HG03039 (cell line): ENCODE measurements around the gene OOEP.

ENCODE experiments used
- ATAC-seq: cut with Tn5 transposase; IDR thresholded peaks from one replicate; pipeline ENCODE4 v1.9.1; 2021; ENCODE audit warnings: mild to moderate bottlenecking, moderate library complexity; ENCODE audit not compliant: unreplicated experiment

The OOEP gene

GRCh38 chr6:73367761-73368355, 1.8 kb downstream of the OOEP start:
- ATAC-seq = no peak

- no peak for ATAC-seq
These were observed 5.1 kb downstream of the OOEP start for GRCh38 chr6:73364549-73364948.

GRCh38 chr6:73364121-73364520, 5.6 kb downstream of the OOEP start:
- ATAC-seq = no peak

- no peak for ATAC-seq
These were observed 6.2 kb downstream of the OOEP start for GRCh38 chr6:73363537-73363875.

- no peak for ATAC-seq
These were observed 6.7 kb downstream of the OOEP start for GRCh38 chr6:73362869-73363536.

- ATAC-seq = no peak
These were observed 7.3 kb downstream of the OOEP start, which contains the start of gene KHDC3L for GRCh38 chr6:73362358-73362757. Gene KHDC3L (plus strand): TSS chr6:73362658. CDS start chr6:73362730, 72 bp downstream.

- no peak for ATAC-seq
These were observed 15.8 kb downstream of the OOEP start, which contains the start of gene DPPA5 for GRCh38 chr6:73353636-73354593. Gene DPPA5 (minus strand): TSS chr6:73354276. CDS start chr6:73354225, 51 bp downstream.

- no peak for ATAC-seq
These were observed 20.4 kb downstream of the OOEP start for GRCh38 chr6:73349311-73349710.

GRCh38 chr6:73348550-73349204, 21.0 kb downstream of the OOEP start:
- ATAC-seq = no peak

- no peak for ATAC-seq
These were observed 26.5 kb downstream of the OOEP start for GRCh38 chr6:73343164-73343563.

- ATAC-seq = no peak
These were observed 27.5 kb downstream of the OOEP start for GRCh38 chr6:73342174-73342573.

GRCh38 chr6:73341335-73341734, 28.4 kb downstream of the OOEP start:
- ATAC-seq = no peak

GRCh38 chr6:73340048-73340447, 29.6 kb downstream of the OOEP start:
- ATAC-seq = no peak

GRCh38 chr6:73339340-73339739, 30.4 kb downstream of the OOEP start:
- ATAC-seq = no peak

- ATAC-seq = no peak
These were observed 40.5 kb downstream of the OOEP start for GRCh38 chr6:73329201-73329600.

- ATAC-seq = no peak
These were observed 40.9 kb downstream of the OOEP start for GRCh38 chr6:73328790-73329189.

- ATAC-seq = no peak
These were observed 44.0 kb downstream of the OOEP start for GRCh38 chr6:73325656-73326055.

GRCh38 chr6:73323323-73323722, 46.4 kb downstream of the OOEP start:
- ATAC-seq = no peak
